Omental fat pad (tissue), 4 donors: Measurements from ENCODE around the gene EBF3. TPM values are rescaled to one million over a fixed set of nuclear protein-coding genes. Genes with fewer than 3 reads are reported as not detected.

ENCODE experiments used
- ATAC-seq: fragments of 150-250 bp; one replicate; pipeline ENCODE4 v1.9.1; 2016; ENCODE audit warnings: mild to moderate bottlenecking, moderate library complexity; ENCODE audit not compliant: low FRiP score
- DNase-seq: peaks from one replicate; pipeline ENCODE4 v3.0.0-alpha.2; 2019; ENCODE audit warnings: low spot score
- total RNA-seq, 4 donors: library from RNA; depleted of rRNA; stranded (reverse); fragments of >200 nt; gene quantifications; one replicate each; pipeline ENCODE4 v1.1.0, GENCODE V29; 2016
- TF ChIP-seq, protein P1 (sequence below), 3 donors: fragments of 450-650 bp; IDR thresholded peaks; one replicate each; pipeline ENCODE4 v1.5.1; 2016 to 2017; ENCODE audit warnings: antibody characterized with exemption in 3 of 3, mild to moderate bottlenecking in 3 of 3, moderate library complexity in 2 of 3

EBF3 gene
- total RNA-seq, 4 donors from 2014 or later = 4.0 to 50.8 (median 18.8) TPM

- TF ChIP-seq, protein P1, sequence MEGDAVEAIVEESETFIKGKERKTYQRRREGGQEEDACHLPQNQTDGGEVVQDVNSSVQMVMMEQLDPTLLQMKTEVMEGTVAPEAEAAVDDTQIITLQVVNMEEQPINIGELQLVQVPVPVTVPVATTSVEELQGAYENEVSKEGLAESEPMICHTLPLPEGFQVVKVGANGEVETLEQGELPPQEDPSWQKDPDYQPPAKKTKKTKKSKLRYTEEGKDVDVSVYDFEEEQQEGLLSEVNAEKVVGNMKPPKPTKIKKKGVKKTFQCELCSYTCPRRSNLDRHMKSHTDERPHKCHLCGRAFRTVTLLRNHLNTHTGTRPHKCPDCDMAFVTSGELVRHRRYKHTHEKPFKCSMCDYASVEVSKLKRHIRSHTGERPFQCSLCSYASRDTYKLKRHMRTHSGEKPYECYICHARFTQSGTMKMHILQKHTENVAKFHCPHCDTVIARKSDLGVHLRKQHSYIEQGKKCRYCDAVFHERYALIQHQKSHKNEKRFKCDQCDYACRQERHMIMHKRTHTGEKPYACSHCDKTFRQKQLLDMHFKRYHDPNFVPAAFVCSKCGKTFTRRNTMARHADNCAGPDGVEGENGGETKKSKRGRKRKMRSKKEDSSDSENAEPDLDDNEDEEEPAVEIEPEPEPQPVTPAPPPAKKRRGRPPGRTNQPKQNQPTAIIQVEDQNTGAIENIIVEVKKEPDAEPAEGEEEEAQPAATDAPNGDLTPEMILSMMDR (IDR thresholded peaks at IDR 0.05) = no peak
- no peak for DNase-seq
- ATAC-seq = no peak
These were observed 126.0 kb downstream of the EBF3 start for GRCh38 chr10:129837909-129838582.

- ATAC-seq (no peak), DNase-seq (no peak)
- TF ChIP-seq, protein P1 (IDR thresholded peaks at IDR 0.05) = no peak
These were observed 127.8 kb downstream of the EBF3 start for GRCh38 chr10:129836253-129836652.

DNA sequence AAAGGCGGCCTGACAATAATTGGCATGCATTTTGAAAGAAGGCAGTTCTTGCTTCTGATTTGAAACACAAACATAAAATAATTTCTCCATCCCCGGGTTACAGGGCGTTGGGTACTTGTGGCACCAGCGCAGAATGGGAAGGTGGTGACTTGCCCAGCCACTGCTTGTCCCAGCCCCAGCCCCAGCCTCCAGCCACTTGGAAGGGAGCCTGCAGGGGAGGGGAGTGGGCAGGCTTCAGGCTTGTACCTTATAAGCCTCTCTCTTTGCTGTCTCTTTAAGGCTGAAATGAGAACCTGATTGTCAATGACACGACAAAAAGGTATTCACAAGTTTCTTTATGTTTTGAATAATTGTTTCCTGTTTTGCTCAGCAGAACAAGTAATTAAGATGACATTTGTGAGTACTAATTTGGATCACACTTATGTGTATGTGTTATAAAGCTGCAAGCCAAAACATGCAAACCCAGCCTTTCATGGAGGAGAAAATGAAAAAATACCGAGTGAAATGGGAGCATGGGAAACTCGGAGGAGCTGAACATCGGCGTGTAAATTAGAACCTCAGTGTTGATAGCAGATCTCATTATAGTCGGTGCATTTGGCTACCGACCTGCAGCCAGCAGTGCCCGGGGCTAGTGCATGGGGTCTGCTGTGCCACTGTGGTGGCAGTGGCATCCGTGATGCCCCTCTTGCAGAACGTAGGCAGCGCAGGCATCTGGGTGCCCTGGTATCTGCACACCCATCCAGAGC, 129.9 kb downstream of the EBF3 start:
- DNase-seq (no peak), ATAC-seq (no peak)

DNA sequence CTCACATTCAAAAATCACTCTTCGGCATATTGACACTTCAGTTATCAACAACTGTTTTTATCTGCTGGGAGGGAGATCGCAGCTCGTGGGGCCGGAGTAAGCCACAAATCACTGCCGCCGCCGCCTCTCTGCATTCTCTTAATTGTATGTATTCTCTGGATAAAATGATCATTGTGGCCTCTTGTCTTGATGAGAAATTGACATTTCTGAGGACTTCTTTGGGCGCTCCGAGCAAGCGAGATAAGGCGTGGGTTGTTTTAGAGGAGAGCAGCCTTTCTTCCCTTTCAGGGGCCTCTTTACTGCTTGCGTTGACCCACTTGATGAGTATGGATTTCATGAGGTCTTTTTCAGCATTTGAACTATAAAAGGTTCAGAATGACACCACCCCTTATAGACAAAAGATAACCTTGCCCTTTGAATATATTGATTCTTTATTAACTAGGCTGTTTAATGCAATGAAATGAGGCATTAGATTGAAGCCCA, 130.6 kb downstream of the EBF3 start:
- DNase-seq = no peak
- ATAC-seq = no peak
- TF ChIP-seq, protein P1 (IDR thresholded peaks at IDR 0.05) = no peak

More for the DNA sequence above, 129.9 kb downstream of the EBF3 start:
- TF ChIP-seq, protein P1 (IDR thresholded peaks at IDR 0.05) = no peak

- TF ChIP-seq, protein P1 (IDR thresholded peaks at IDR 0.05) = no peak
- ATAC-seq = no peak
- no peak for DNase-seq
These were observed 131.3 kb downstream of the EBF3 start for GRCh38 chr10:129832573-129833467.

DNA sequence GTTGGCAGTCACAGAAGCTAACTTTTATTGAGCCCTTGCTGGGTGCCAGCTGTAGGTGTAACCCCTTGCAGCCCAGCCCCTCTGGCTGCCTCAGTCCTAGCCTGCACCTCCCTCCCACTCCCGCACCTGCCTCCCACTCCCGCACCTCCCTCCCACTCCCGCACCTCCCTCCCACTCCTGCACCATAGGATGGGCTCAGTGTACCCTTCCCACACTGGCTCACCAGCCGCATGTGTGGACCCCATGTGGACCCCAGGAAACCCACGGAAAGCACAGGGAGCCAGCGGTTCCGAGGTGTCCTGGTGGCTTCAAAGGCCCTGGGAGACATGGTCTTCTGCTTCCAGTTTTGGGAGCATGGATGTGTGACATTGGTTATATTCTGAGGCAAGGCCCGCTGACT, 132.9 kb downstream of the EBF3 start:
- TF ChIP-seq, protein P1 (IDR thresholded peaks at IDR 0.05) = no peak
- no peak for ATAC-seq
- no peak for DNase-seq
